Measurements from ENCODE around the gene NACC1. TPM values are rescaled to one million over a fixed set of nuclear protein-coding genes. Genes with fewer than 3 reads are reported as not detected.

NACC1 gene
- total RNA-seq, 1 experiment from 2014 or later, result 55.9 TPM

- Mint-ChIP-seq H3K4me3 (ENCODE audit: unreplicated experiment) (no peak overlapping the region), H3K4me1 (ENCODE audit: insufficient read depth, unreplicated experiment) (peaks cover 9% of the 10 kb centered on the region), H3K9me3 (ENCODE audit: unreplicated experiment) (no peaks in the 10 kb centered on the region), H3K27me3 (ENCODE audit: insufficient read depth, unreplicated experiment) (no peaks in the 10 kb centered on the region), H3K36me3 (ENCODE audit: insufficient read depth, unreplicated experiment) (peaks cover 6% of the 10 kb centered on the region), H3K27ac (ENCODE audit: low read depth, unreplicated experiment) (no peak overlapping the region)
- CTCF ChIA-PET, result interaction anchor here (0.6 to 1.2 kb wide), 4 partner anchors 10 to 118 kb away, joined by 3 to 6 read pairs (median 4); no protein-coding TSS in a partner anchor
- BruUV-seq (replicated peaks), result no TSS peak
- no peak for TF ChIP-seq CTCF (IDR thresholded peaks at IDR 0.05; ENCODE audit: unreplicated experiment)
- POLR2A ChIA-PET, result interaction anchor here (0.5 kb wide), 1 partner anchor 81 kb away, joined by 3 read pairs; no protein-coding TSS in a partner anchor
- intact Hi-C loops (cut with micrococcal nuclease), result no loop called here
- DNase-seq (ENCODE audit: unreplicated experiment), result no peak
Measured at GRCh38 chr19:13083627-13084026, 34.4 kb upstream of the NACC1 start.

GRCh38 chr19:13085666-13086065 lies 32.4 kb upstream of the NACC1 start:
- ChIA-PET POLR2A (no interaction called here), CTCF (interaction anchor here (0.8 to 3.3 kb wide), 5 partner anchors 8 to 120 kb away, joined by 3 to 17 read pairs (median 5); no protein-coding TSS in a partner anchor)
- intact Hi-C loops (cut with micrococcal nuclease), result no loop called here
- Mint-ChIP-seq H3K27ac (ENCODE audit: low read depth, unreplicated experiment) (peak overlapping the region; percentile 70), H3K36me3 (ENCODE audit: insufficient read depth, unreplicated experiment) (peaks cover 5% of the 10 kb centered on the region), H3K9me3 (ENCODE audit: unreplicated experiment) (no peaks in the 10 kb centered on the region), H3K27me3 (ENCODE audit: insufficient read depth, unreplicated experiment) (no peaks in the 10 kb centered on the region), H3K4me3 (ENCODE audit: unreplicated experiment) (no peak overlapping the region), H3K4me1 (ENCODE audit: insufficient read depth, unreplicated experiment) (no peaks in the 10 kb centered on the region)
- TF ChIP-seq CTCF (IDR thresholded peaks at IDR 0.05; ENCODE audit: unreplicated experiment), result no peak
- DNase-seq (ENCODE audit: unreplicated experiment), result no peak
- BruUV-seq (replicated peaks), result no TSS peak

GRCh38 chr19:13086341-13086740 lies 31.7 kb upstream of the NACC1 start:
- Mint-ChIP-seq H3K27ac (ENCODE audit: low read depth, unreplicated experiment) (no peak overlapping the region), H3K27me3 (ENCODE audit: insufficient read depth, unreplicated experiment) (no peaks in the 10 kb centered on the region), H3K4me1 (ENCODE audit: insufficient read depth, unreplicated experiment) (no peaks in the 10 kb centered on the region), H3K9me3 (ENCODE audit: unreplicated experiment) (no peaks in the 10 kb centered on the region), H3K36me3 (ENCODE audit: insufficient read depth, unreplicated experiment) (peaks cover 7% of the 10 kb centered on the region), H3K4me3 (ENCODE audit: unreplicated experiment) (no peak overlapping the region)
- BruUV-seq (replicated peaks), result no TSS peak
- POLR2A ChIA-PET, result no interaction called here
- no peak for TF ChIP-seq CTCF (IDR thresholded peaks at IDR 0.05; ENCODE audit: unreplicated experiment)
- DNase-seq (ENCODE audit: unreplicated experiment), result no peak
- intact Hi-C loops (cut with micrococcal nuclease), result no loop called here
- CTCF ChIA-PET, result interaction anchor here (0.5 to 3.3 kb wide), 7 partner anchors 8 to 988 kb away, joined by 3 to 17 read pairs (median 3); no protein-coding TSS in a partner anchor

- no peak for DNase-seq (ENCODE audit: unreplicated experiment)
- no peak for TF ChIP-seq CTCF (IDR thresholded peaks at IDR 0.05; ENCODE audit: unreplicated experiment)
- BruUV-seq (replicated peaks), result no TSS peak
- Mint-ChIP-seq H3K4me1 (ENCODE audit: insufficient read depth, unreplicated experiment) (no peaks in the 10 kb centered on the region), H3K27ac (ENCODE audit: low read depth, unreplicated experiment) (no peak overlapping the region), H3K27me3 (ENCODE audit: insufficient read depth, unreplicated experiment) (no peaks in the 10 kb centered on the region), H3K4me3 (ENCODE audit: unreplicated experiment) (no peak overlapping the region), H3K9me3 (ENCODE audit: unreplicated experiment) (no peaks in the 10 kb centered on the region), H3K36me3 (ENCODE audit: insufficient read depth, unreplicated experiment) (peaks cover 11% of the 10 kb centered on the region)
- intact Hi-C loops (cut with micrococcal nuclease), result no loop called here
- ChIA-PET CTCF (interaction anchor here (0.6 kb wide), 1 partner anchor 344 kb away, joined by 3 read pairs; no protein-coding TSS in a partner anchor), POLR2A (no interaction called here)
Measured at GRCh38 chr19:13087295-13087694, 30.8 kb upstream of the NACC1 start.
